Spleen (tissue), 11 donors: ENCODE data around the gene GAL3ST2. TPM values are rescaled to one million over a fixed set of nuclear protein-coding genes. Genes with fewer than 3 reads are reported as not detected.

Experiments used
- DNase-seq: peaks from one replicate; pipeline ENCODE4 v3.0.0-alpha.2; 2020
- H3K27ac ChIP-seq, 8 donors: fragments of 200-600 bp; sonication (generic) in 7 of 8; 1 replicate in 4 of 8; 2 replicates in 4 of 8; pipeline versions ENCODE4 v1.5.0 to v1.8.0; 2016 to 2021; ENCODE audit warnings: inconsistent platforms in 4 of 8, mild to moderate bottlenecking in 4 of 8, moderate library complexity in 1 of 8
- H3K27me3 ChIP-seq, 7 donors: fragments of 200-600 bp; sonication (generic) in 6 of 7; replicated peaks in 1 of 7; 1 replicate in 4 of 7; 2 replicates in 3 of 7; pipeline versions ENCODE4 v1.5.0 to v1.8.0; 2016 to 2021; ENCODE audit warnings: inconsistent platforms in 3 of 7, mild to moderate bottlenecking in 1 of 7
- H3K36me3 ChIP-seq, 6 donors: fragments of 200-600 bp; sonication (generic) in 5 of 6; 1 replicate in 4 of 6; 2 replicates in 2 of 6; pipeline versions ENCODE4 v1.5.0 to v1.8.0; 2016 to 2021; ENCODE audit warnings: inconsistent platforms in 2 of 6
- H3K4me1 ChIP-seq, 6 donors: fragments of 200-600 bp; sonication (generic) in 5 of 6; 1 replicate in 3 of 6; 2 replicates in 3 of 6; pipeline versions ENCODE4 v1.5.0 to v1.8.0; 2016 to 2021; ENCODE audit warnings: inconsistent platforms in 3 of 6
- H3K4me3 ChIP-seq, 8 donors: fragments of 200-600 bp; sonication (generic) in 7 of 8; 1 replicate in 4 of 8; 2 replicates in 4 of 8; pipeline versions ENCODE4 v1.5.0 to v1.8.0; 2016 to 2021; ENCODE audit warnings: inconsistent platforms in 4 of 8, mild to moderate bottlenecking in 4 of 8, moderate library complexity in 2 of 8
- H3K9me3 ChIP-seq, 8 donors: fragments of 200-600 bp; sonication (generic) in 7 of 8; 1 replicate in 4 of 8; 2 replicates in 4 of 8; pipeline versions ENCODE4 v1.5.0 to v1.8.0; 2016 to 2021; ENCODE audit warnings: inconsistent platforms in 4 of 8
- POLR2A ChIP-seq, 3 donors: fragments of 450-650 bp; IDR thresholded peaks; one replicate each; pipeline ENCODE4 v1.5.1; 2017; ENCODE audit warnings: antibody characterized with exemption in 3 of 3, mild to moderate bottlenecking in 1 of 3
- POLR2AphosphoS5 ChIP-seq, 3 donors: sonication (generic); formaldehyde crosslinking; IDR thresholded peaks; one replicate each; pipeline ENCODE4 v1.5.1; 2017; ENCODE audit warnings: antibody characterized with exemption in 3 of 3
- WGBS, 5 donors: extraction: QIAGEN DNeasy Blood & Tissue Kit in 3 of 5; methylation state at CpG; one replicate each; pipeline versions ENCODE4 v1.1.5 to v1.1.7; 2013 to 2018; 5-methylcytosine and 5-hydroxymethylcytosine counted together
- intact Hi-C: fragments of 100-400 bp; cut with DNase I; formaldehyde crosslinking; loops from one replicate; pipeline ENCODE4 v1.15.0; 2023; ENCODE audit warnings: low total_unique reads
- polyA plus RNA-seq, 3 donors: library from polyadenylated mRNA; stranded (reverse); fragments of 200-250 nt; gene quantifications; one replicate each; pipeline ENCODE4 v1.2.1, GENCODE V29; 2013
- total RNA-seq, 7 donors: library from RNA; depleted of rRNA in 3 of 7; stranded (reverse); fragments of >200 nt in 3 of 7; fragmentation: NEBNext Ultra II Directional in 4 of 7; extraction: Animal tissue kit (Norgen Biotek cat#: 25700) in 4 of 7; gene quantifications; one replicate each; pipeline versions ENCODE4 v1.1.0 to v1.2.1, GENCODE V29; 2016 to 2021
- TF ChIP-seq, protein P1 (sequence below), 11 experiments: fragments of 200-600 bp in 7 of 11; fragments of 450-650 bp in 4 of 11; sonication (generic) in 4 of 11; IDR thresholded peaks in 8 of 11; conservative IDR thresholded peaks in 3 of 11; 1 replicate in 7 of 11; 2 replicates in 4 of 11; pipeline versions ENCODE4 v1.4.0 to v1.8.0; 2016 to 2021; ENCODE audit warnings: antibody characterized with exemption in 11 of 11, inconsistent platforms in 4 of 11, mild to moderate bottlenecking in 1 of 11
- donor health status: healthy with polysubstance abuse.
- donor health status: DM: no; HTN: no; CAD: no; lungs with moderate emphysema.
- donor health status: DM: no; HTN: no; CAD: no.
- donor health status: Bipolar disorder and iron deficiency.
- donor health status: healthy.
- donor health status: DM: no; HTN: no; CAD: no.
- donor health status: DM: yes; HTN: yes; CAD: no.

The GAL3ST2 gene
- total and polyA plus RNA-seq, 10 donors: 0.25 to 0.85 TPM; not detected in 8

- H3K27ac ChIP-seq: peak overlapping the region; percentile 37 to 82 (median 66)
- H3K9me3 ChIP-seq: no peaks in the 10 kb centered on the region
- peaks cover 13 to 36% (median 26%) of the 10 kb centered on the region in 6 donors for H3K4me1 ChIP-seq
- peak overlapping the region in 7 of 8 donors; percentile 13 to 68 (median 28) for H3K4me3 ChIP-seq
- peaks cover 0 to 21% (median 0%) of the 10 kb centered on the region in 7 donors for H3K27me3 ChIP-seq
- intact Hi-C loops: no loop called here
- TF ChIP-seq, protein P1, sequence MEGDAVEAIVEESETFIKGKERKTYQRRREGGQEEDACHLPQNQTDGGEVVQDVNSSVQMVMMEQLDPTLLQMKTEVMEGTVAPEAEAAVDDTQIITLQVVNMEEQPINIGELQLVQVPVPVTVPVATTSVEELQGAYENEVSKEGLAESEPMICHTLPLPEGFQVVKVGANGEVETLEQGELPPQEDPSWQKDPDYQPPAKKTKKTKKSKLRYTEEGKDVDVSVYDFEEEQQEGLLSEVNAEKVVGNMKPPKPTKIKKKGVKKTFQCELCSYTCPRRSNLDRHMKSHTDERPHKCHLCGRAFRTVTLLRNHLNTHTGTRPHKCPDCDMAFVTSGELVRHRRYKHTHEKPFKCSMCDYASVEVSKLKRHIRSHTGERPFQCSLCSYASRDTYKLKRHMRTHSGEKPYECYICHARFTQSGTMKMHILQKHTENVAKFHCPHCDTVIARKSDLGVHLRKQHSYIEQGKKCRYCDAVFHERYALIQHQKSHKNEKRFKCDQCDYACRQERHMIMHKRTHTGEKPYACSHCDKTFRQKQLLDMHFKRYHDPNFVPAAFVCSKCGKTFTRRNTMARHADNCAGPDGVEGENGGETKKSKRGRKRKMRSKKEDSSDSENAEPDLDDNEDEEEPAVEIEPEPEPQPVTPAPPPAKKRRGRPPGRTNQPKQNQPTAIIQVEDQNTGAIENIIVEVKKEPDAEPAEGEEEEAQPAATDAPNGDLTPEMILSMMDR (IDR thresholded peaks at IDR 0.05 in 8 of 11, conservative IDR thresholded peaks at IDR 0.05 in 3 of 11): no peak
- peak; percentile 68 to 77 (median 74) for TF ChIP-seq POLR2AphosphoS5 (IDR thresholded peaks at IDR 0.05)
- TF ChIP-seq POLR2A (IDR thresholded peaks at IDR 0.05): no peak
- 10 to 45% (median 14%) methylated on average over 22 to 29 of the region's 29 CpGs for WGBS, 5 donors
- H3K36me3 ChIP-seq: no peaks in the 10 kb centered on the region
- DNase-seq: peak; percentile 86
Measured at GRCh38 chr2:241842620-241843211, 66.1 kb downstream of the GAL3ST2 start.

GRCh38 chr2:241843321-241844065 is 66.9 kb downstream of the GAL3ST2 start:
- DNase-seq: peak; percentile 77
- Histone ChIP-seq H3K27me3 (peaks cover 0 to 21% (median 0%) of the 10 kb centered on the region in 7 donors), H3K4me3 (peak overlapping the region in 7 of 8 donors; percentile 13 to 68 (median 28)), H3K9me3 (no peaks in the 10 kb centered on the region), H3K36me3 (no peaks in the 10 kb centered on the region), H3K4me1 (peaks cover 13 to 36% (median 26%) of the 10 kb centered on the region in 6 donors), H3K27ac (peak overlapping the region in 7 of 8 donors; percentile 39 to 82 (median 68))
- no peak for TF ChIP-seq POLR2AphosphoS5 (IDR thresholded peaks at IDR 0.05)
- TF ChIP-seq POLR2A (IDR thresholded peaks at IDR 0.05): no peak
- TF ChIP-seq, protein P1 (IDR thresholded peaks at IDR 0.05 in 8 of 11, conservative IDR thresholded peaks at IDR 0.05 in 3 of 11): no peak
- intact Hi-C loops: no loop called here
- 35 to 67% (median 54%) methylated on average over 13 to 52 of the region's 52 CpGs for WGBS, 5 donors

DNA sequence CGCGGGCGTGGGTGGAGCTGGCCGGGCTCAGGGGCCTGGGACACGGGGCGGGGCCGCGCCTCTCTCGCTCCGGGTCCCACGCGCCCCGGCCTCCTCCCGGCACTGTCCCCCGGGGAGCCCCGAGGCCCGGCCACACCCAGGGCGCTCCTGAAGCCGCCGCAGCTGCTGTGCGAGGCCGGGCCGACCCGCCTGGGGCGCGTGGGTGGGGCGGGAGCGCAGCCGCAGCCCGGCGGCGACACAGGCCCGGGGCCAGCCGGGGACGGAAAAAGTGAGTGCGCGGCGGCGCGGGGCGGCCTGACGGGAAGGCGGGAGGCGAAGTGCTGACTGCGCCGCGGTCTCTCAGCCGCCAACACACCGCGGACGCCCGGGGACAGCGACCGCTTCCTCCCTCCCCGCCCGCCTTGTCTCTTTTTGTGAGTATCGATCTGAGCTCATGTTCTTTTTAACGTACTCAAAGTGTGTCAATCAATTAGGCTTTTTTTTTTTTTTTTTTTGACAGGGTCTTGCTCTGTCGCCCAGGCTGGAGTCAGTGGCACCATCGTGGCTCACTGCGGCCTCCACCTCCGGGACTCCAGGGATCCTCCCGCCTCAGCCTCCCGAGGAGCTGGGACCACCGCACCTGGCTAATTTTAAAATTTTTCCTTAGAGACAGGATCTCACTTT is 67.6 kb downstream of the GAL3ST2 start:
- Histone ChIP-seq H3K36me3 (no peaks in the 10 kb centered on the region), H3K27ac (peak overlapping the region in 7 of 8 donors; percentile 25 to 82 (median 68)), H3K4me3 (peak overlapping the region in 7 of 8 donors; percentile 22 to 68 (median 26)), H3K27me3 (peaks cover 0 to 24% (median 0%) of the 10 kb centered on the region in 7 donors), H3K9me3 (no peaks in the 10 kb centered on the region), H3K4me1 (peaks cover 13 to 36% (median 26%) of the 10 kb centered on the region in 6 donors)
- TF ChIP-seq, protein P1 (IDR thresholded peaks at IDR 0.05 in 8 of 11, conservative IDR thresholded peaks at IDR 0.05 in 3 of 11): peak in 3 of 11 experiments; percentile 12 to 20 (median 17)
- TF ChIP-seq POLR2A (IDR thresholded peaks at IDR 0.05) (no peak), POLR2AphosphoS5 (IDR thresholded peaks at IDR 0.05) (peak; percentile 46 to 73 (median 72))
- peak; percentile 90 for DNase-seq
- 4 to 9% (median 7%) methylated on average over 30 to 65 of the region's 65 CpGs for WGBS, 5 donors
- intact Hi-C loops: no loop called here
